Vagina (tissue), 2 donors: ENCODE measurements around the gene SEC16A. TPM values are rescaled to one million over a fixed set of nuclear protein-coding genes. Genes with fewer than 3 reads are reported as not detected.

ENCODE experiments used
- DNase-seq, 2 donors: peaks; one replicate each; pipeline ENCODE4 v3.0.0-alpha.2; 2017; ENCODE audit errors: extremely low spot score in 2 of 2
- H3K27ac ChIP-seq: fragments of 200-600 bp; sonication (generic); one replicate; pipeline ENCODE4 v1.5.1; 2019
- H3K27me3 ChIP-seq: fragments of 200-600 bp; sonication (generic); one replicate; pipeline ENCODE4 v1.5.1; 2019
- H3K36me3 ChIP-seq, 2 donors: fragments of 200-600 bp; sonication (generic); one replicate each; pipeline ENCODE4 v1.5.1; 2017 to 2019
- H3K4me1 ChIP-seq: fragments of 200-600 bp; sonication (generic); one replicate; pipeline ENCODE4 v1.5.1; 2019
- H3K4me3 ChIP-seq, 2 donors: fragments of 200-600 bp; sonication (generic); 1 replicate in 1 of 2; 2 replicates in 1 of 2; pipeline ENCODE4 v1.5.1; 2016 to 2019
- H3K9me3 ChIP-seq: fragments of 200-600 bp; sonication (generic); one replicate; pipeline ENCODE4 v1.5.1; 2019
- POLR2A ChIP-seq, 2 donors: fragments of 450-650 bp; IDR thresholded peaks; one replicate each; pipeline ENCODE4 v1.6.1; 2017; ENCODE audit warnings: antibody characterized with exemption in 2 of 2, mild to moderate bottlenecking in 2 of 2, moderate library complexity in 2 of 2
- POLR2AphosphoS5 ChIP-seq, 2 donors: sonication (generic); formaldehyde crosslinking; IDR thresholded peaks; one replicate each; pipeline ENCODE4 v1.9.0; 2017; ENCODE audit warnings: antibody characterized with exemption in 2 of 2, mild to moderate bottlenecking in 2 of 2, low read depth in 1 of 2; ENCODE audit not compliant: insufficient read depth in 1 of 2
- intact Hi-C: fragments of 100-400 bp; cut with DNase I; formaldehyde crosslinking; loops from one replicate; pipeline ENCODE4 v1.15.1; 2023
- total RNA-seq: library from RNA; depleted of rRNA; stranded (reverse); fragments of >200 nt; gene quantifications from one replicate; pipeline ENCODE4 v1.2.3, GENCODE V29; 2016
- TF ChIP-seq, protein P1 (sequence below), 3 experiments: fragments of 450-650 bp in 2 of 3; fragments of 200-600 bp in 1 of 3; sonication (generic) in 1 of 3; IDR thresholded peaks; one replicate each; pipeline ENCODE4 v1.5.1; 2017 to 2019; ENCODE audit warnings: antibody characterized with exemption in 3 of 3, mild to moderate bottlenecking in 2 of 3, moderate library complexity in 2 of 3

Gene SEC16A
- total RNA-seq, 1 donor from 2014 or later: 52.3 TPM

DNA sequence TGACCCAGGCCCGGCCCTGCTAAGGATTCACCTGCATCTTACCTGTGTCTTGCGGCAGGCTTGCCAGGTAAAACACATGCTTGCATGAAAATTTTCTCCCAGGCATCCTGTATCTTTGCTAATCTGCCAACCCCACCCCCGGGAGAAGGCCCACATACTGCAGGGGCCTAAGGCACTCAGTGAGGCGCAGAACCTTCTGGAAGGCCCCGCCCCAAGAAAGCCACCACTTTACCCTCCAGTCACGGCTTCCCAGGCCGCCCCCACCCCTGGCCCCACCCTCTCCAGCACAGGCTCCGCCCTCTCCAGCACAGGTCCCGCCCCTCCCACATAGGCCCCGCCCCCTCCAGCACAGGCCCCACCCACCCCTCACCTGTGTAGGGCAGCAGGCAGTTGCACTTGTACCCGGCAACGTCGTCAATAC lies 29.8 kb upstream of the SEC16A start:
- DNase-seq: no peak
- no peak overlapping the region for H3K4me3 ChIP-seq
- peaks cover 0 to 88% of the 10 kb centered on the region in 2 donors for H3K36me3 ChIP-seq
- no peak overlapping the region for H3K27ac ChIP-seq
- no peak for TF ChIP-seq POLR2AphosphoS5 (IDR thresholded peaks at IDR 0.05; ENCODE audit: insufficient read depth in 1 of 2, low read depth in 1 of 2)
- TF ChIP-seq, protein P1, sequence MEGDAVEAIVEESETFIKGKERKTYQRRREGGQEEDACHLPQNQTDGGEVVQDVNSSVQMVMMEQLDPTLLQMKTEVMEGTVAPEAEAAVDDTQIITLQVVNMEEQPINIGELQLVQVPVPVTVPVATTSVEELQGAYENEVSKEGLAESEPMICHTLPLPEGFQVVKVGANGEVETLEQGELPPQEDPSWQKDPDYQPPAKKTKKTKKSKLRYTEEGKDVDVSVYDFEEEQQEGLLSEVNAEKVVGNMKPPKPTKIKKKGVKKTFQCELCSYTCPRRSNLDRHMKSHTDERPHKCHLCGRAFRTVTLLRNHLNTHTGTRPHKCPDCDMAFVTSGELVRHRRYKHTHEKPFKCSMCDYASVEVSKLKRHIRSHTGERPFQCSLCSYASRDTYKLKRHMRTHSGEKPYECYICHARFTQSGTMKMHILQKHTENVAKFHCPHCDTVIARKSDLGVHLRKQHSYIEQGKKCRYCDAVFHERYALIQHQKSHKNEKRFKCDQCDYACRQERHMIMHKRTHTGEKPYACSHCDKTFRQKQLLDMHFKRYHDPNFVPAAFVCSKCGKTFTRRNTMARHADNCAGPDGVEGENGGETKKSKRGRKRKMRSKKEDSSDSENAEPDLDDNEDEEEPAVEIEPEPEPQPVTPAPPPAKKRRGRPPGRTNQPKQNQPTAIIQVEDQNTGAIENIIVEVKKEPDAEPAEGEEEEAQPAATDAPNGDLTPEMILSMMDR (IDR thresholded peaks at IDR 0.05): no peak
- TF ChIP-seq POLR2A (IDR thresholded peaks at IDR 0.05): no peak
- no peaks in the 10 kb centered on the region for H3K27me3 ChIP-seq
- peaks cover 10% of the 10 kb centered on the region for H3K4me1 ChIP-seq
- intact Hi-C loops: no loop called here
- no peaks in the 10 kb centered on the region for H3K9me3 ChIP-seq

- no peak for TF ChIP-seq POLR2A (IDR thresholded peaks at IDR 0.05)
- peak; percentile 60 to 70 for TF ChIP-seq POLR2AphosphoS5 (IDR thresholded peaks at IDR 0.05; ENCODE audit: insufficient read depth in 1 of 2, low read depth in 1 of 2)
- peaks cover 10% of the 10 kb centered on the region for H3K4me1 ChIP-seq
- no peak for DNase-seq
- H3K36me3 ChIP-seq: peaks cover 0 to 88% of the 10 kb centered on the region in 2 donors
- intact Hi-C loops: no loop called here
- peak overlapping the region; percentile 39 for H3K27ac ChIP-seq
- H3K4me3 ChIP-seq: no peak overlapping the region
- no peaks in the 10 kb centered on the region for H3K9me3 ChIP-seq
- H3K27me3 ChIP-seq: no peaks in the 10 kb centered on the region
Observed at GRCh38 chr9:136511670-136512592, 29.1 kb upstream of the SEC16A start.

DNA sequence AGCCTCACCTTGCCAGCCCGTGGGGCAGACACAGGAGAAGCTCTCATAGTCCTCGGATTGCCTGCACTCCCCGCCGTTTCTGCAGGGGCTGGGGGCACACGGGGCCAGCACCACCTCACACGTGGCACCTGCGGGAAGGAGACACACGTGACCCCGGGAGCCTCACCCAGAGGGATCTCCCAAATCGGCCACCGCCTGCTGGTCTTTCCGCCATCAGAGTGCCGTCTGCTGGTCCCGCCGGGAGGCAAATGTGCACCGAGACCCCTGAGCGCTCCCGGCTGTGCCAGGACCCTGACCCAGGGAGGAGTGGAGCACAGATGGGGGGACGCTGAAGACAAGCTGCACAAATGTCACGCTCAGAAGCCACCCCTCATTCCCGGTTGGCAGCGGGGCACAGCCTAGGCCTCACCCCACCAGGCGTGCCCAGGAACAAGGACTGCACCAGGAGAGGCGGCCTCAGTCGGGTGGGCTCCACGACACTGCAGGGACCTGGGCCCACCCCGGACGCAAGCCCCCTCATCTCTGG lies 28.4 kb upstream of the SEC16A start:
- Histone ChIP-seq H3K27me3 (no peaks in the 10 kb centered on the region), H3K27ac (peak overlapping the region; percentile 39), H3K9me3 (no peaks in the 10 kb centered on the region), H3K4me1 (peaks cover 10% of the 10 kb centered on the region), H3K4me3 (no peak overlapping the region), H3K36me3 (peaks cover 0 to 88% of the 10 kb centered on the region in 2 donors)
- TF ChIP-seq POLR2AphosphoS5 (IDR thresholded peaks at IDR 0.05; ENCODE audit: insufficient read depth in 1 of 2, low read depth in 1 of 2) (no peak), POLR2A (IDR thresholded peaks at IDR 0.05) (no peak)
- TF ChIP-seq, protein P1 (IDR thresholded peaks at IDR 0.05): no peak
- no peak for DNase-seq
- intact Hi-C loops: no loop called here

GRCh38 chr9:136510561-136510960 lies 27.7 kb upstream of the SEC16A start:
- H3K4me3 ChIP-seq: no peak overlapping the region
- peaks cover 0 to 91% of the 10 kb centered on the region in 2 donors for H3K36me3 ChIP-seq
- H3K4me1 ChIP-seq: peaks cover 10% of the 10 kb centered on the region
- no peak for TF ChIP-seq POLR2A (IDR thresholded peaks at IDR 0.05)
- TF ChIP-seq, protein P1 (IDR thresholded peaks at IDR 0.05): no peak
- no peak for TF ChIP-seq POLR2AphosphoS5 (IDR thresholded peaks at IDR 0.05; ENCODE audit: insufficient read depth in 1 of 2, low read depth in 1 of 2)
- H3K9me3 ChIP-seq: no peaks in the 10 kb centered on the region
- H3K27me3 ChIP-seq: no peaks in the 10 kb centered on the region
- DNase-seq: no peak
- peak overlapping the region; percentile 39 for H3K27ac ChIP-seq
- intact Hi-C loops: no loop called here

DNA sequence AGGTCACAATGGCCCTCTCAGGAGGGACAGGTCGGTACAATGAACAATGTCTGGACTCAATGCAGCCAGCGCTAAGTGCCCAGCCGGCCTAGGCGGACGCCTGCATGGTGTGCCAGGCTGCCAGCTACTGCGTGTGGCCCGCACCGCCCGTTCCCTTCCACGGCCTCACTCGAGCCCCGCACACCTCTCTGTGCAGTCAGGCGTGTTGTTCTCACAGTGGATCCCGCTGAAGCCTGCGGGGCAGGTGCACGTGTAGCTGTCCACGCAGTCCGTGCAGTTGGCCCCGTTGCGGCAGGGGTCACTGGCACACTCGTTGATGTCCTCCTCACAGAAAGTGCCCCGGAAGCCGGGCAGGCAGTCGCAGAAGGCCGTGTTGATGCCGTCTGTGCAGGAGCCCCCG lies 26.7 kb upstream of the SEC16A start:
- peaks cover 0 to 94% of the 10 kb centered on the region in 2 donors for H3K36me3 ChIP-seq
- intact Hi-C loops: no loop called here
- H3K4me3 ChIP-seq: no peak overlapping the region
- H3K4me1 ChIP-seq: peaks cover 10% of the 10 kb centered on the region
- H3K9me3 ChIP-seq: no peaks in the 10 kb centered on the region
- H3K27me3 ChIP-seq: no peaks in the 10 kb centered on the region
- no peak for DNase-seq
- TF ChIP-seq POLR2AphosphoS5 (IDR thresholded peaks at IDR 0.05; ENCODE audit: insufficient read depth in 1 of 2, low read depth in 1 of 2): no peak
- no peak for TF ChIP-seq POLR2A (IDR thresholded peaks at IDR 0.05)
- TF ChIP-seq, protein P1 (IDR thresholded peaks at IDR 0.05): no peak
- H3K27ac ChIP-seq: no peak overlapping the region
